Forelimb muscle (tissue), 1 donor: ENCODE results near the gene PLPP1. TPM values are rescaled to one million over a fixed set of nuclear protein-coding genes. Genes with fewer than 3 reads are reported as not detected.

Experiments used
- DNase-seq: peaks from one replicate; pipeline ENCODE4 v3.0.0-alpha.2; 2013; ENCODE audit warnings: low read depth
- polyA plus RNA-seq: library from polyadenylated mRNA; unstranded; fragments of 120-200 nt; gene quantifications from one replicate; pipeline ENCODE4 v1.2.1, GENCODE V29; 2013; ENCODE audit not compliant: insufficient read length

Gene PLPP1
- polyA plus RNA-seq, 1 donor, result 47.1 TPM

- no peak for DNase-seq
These were observed 125.0 kb downstream of the PLPP1 start for GRCh38 chr5:55409775-55410174.

- no peak for DNase-seq
These were observed 126.8 kb downstream of the PLPP1 start for GRCh38 chr5:55407984-55408383.

GRCh38 chr5:55407059-55407684, 127.6 kb downstream of the PLPP1 start:
- no peak for DNase-seq

- DNase-seq, result no peak
These were observed 128.5 kb downstream of the PLPP1 start for GRCh38 chr5:55406292-55406691.

- DNase-seq, result no peak
These were observed 132.6 kb downstream of the PLPP1 start for GRCh38 chr5:55402199-55402598.

DNA sequence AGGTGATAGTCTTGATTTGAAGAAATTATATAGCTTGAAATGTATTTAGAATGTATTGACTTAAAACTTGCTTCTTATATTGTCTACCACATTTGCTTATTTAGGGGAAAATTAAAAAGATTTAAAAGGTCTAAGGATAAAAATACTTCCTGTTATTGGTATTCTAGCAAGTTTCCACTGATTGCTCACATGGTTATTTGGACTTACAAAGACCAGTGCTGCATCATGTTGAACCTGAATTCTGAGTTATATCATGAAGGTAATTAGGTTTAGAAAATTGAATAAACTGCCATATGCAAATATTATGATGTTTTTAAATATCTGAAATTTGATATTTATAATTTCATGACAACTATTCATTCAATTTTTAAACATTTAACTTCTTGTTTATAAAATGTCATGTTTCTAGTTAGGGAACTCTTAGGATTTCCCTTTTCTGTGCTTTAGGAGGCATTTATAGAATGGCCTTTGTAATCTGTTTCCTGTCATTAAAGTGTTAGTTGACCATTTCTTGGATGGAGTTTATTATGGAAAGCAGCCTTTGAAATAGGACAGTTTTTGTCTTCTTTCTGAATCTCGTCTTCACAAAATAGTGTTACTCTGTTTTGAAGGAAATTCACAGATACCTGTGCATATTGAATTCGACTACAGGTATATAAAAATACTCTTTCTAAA, 141.1 kb downstream of the PLPP1 start:
- no peak for DNase-seq

DNA sequence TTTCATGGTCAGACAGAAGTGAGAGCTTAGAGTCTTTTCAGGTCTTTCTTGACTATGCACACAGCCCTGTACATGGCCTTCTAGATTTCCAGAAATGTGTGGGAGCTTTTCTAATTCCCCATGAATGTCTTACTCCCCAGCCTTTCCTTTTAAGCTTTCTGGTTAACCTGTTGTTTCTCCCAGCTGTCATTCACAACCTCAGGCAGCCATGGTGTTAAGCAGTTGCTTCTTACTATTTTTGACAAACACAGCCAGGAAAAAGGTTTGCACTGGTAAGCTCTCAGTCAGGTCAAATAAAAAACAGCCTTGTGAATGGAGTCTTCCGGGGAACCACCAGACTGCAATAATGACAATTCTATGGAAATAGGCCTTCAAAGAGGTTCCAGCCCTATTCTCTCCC, 142.1 kb downstream of the PLPP1 start:
- no peak for DNase-seq

GRCh38 chr5:55391707-55392106, 143.1 kb downstream of the PLPP1 start:
- no peak for DNase-seq

GRCh38 chr5:55387865-55388264, 146.9 kb downstream of the PLPP1 start:
- DNase-seq, result no peak

GRCh38 chr5:55386356-55386755, 148.4 kb downstream of the PLPP1 start:
- no peak for DNase-seq

DNA sequence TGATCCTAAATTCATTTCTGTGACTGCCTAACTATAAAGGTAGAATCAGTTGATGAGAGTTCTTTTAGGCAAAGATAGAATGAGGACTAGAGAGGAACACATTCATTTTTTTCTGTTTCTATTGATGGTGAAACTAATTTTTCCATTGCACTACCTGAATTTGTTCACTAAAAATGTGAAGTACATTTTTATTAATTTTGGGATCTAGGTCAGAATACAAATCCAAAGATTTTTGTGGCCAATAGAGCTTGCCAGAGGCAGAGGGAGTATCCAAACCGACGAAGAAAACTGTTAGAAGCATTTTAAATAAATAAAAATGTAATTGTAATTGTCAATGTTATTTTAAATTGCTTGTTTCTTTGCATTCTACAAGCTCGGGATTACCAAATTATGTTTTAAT, 148.9 kb downstream of the PLPP1 start:
- no peak for DNase-seq

DNA sequence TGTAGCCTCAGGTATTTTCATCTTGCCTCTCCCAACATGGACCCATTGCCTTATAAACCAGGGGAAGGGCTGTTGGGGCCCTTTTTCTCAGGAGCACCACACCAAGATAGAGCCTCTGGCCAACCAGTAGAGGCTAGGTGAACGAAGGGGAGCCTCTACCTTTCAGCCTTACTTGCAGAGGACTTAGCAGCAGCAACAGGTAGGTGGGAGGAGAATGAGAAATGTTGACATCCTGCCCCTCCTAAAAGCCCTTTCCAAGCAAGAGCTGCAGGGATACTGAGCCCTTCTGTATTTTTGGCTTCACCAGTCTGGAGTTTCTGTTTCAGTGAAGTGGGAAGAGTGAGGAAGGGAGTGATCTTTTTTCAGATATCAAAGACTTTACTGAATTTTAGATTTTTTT, 149.5 kb downstream of the PLPP1 start:
- DNase-seq, result no peak

GRCh38 chr5:55384072-55384471, 150.7 kb downstream of the PLPP1 start:
- no peak for DNase-seq

GRCh38 chr5:55383254-55383653, 151.5 kb downstream of the PLPP1 start:
- no peak for DNase-seq

DNA sequence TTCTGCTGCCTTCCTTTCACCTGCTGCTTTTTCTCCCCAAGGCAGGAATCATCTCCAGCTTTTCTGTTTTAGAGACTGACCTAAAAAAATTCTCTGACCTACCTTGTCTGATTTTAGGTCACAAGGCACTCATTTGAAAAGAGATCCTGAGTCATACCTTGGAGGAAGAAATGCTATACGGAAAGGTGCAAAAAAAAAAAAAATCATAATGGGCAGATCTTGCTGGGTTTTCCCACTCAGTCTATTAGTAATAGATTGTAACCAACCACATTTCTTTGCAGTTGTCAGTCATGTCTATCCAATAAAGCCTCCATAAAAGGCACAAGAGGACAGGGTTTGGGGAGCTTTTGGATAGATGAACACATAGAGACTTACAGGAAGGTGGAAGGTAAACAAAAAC, 157.0 kb downstream of the PLPP1 start:
- no peak for DNase-seq

Other genes starting within 250 kb of the PLPP1 start
- gene DHX29, start 227.3 kb downstream of the PLPP1 start, polyA plus RNA-seq, result 26.6 TPM
- 66.8 TPM for gene MTREX, start 227.0 kb downstream of the PLPP1 start, polyA plus RNA-seq
- 11.0 TPM for gene SLC38A9, start 177.4 kb upstream of the PLPP1 start, polyA plus RNA-seq
- gene DDX4, start 203.1 kb upstream of the PLPP1 start, polyA plus RNA-seq, result 0.06 TPM